PFSK-1 (cell line): ENCODE measurements around the gene RASAL3.

Experiments used
- FOXP2 ChIP-seq: optimal IDR thresholded peaks from 2 replicates; pipeline ENCODE3; 2011; ENCODE audit warnings: borderline replicate concordance, control low read depth, inconsistent platforms; ENCODE audit not compliant: insufficient read depth; ENCODE audit errors: extremely low read length, extremely low read depth
- POLR2AphosphoS5 ChIP-seq: IDR thresholded peaks from 2 replicates; pipeline ENCODE4 v1.6.1; 2012; ENCODE audit warnings: low read depth, mild to moderate bottlenecking, control low read depth, low read length, moderate library complexity
- REST ChIP-seq, 2 experiments: IDR thresholded peaks; 2 replicates each; pipeline versions ENCODE4 v1.6.1 to v1.8.0; 2011 to 2012; ENCODE audit warnings: low read depth in 2 of 2, low read length in 2 of 2, control low read depth in 1 of 2, inconsistent platforms in 1 of 2, mild to moderate bottlenecking in 1 of 2, moderate library complexity in 1 of 2; ENCODE audit not compliant: insufficient read depth in 1 of 2
- SIN3A ChIP-seq: IDR thresholded peaks from 2 replicates; pipeline ENCODE4 v1.6.1; 2012; ENCODE audit warnings: mild to moderate bottlenecking, low read length, moderate library complexity, borderline replicate concordance; ENCODE audit not compliant: insufficient read depth
- TAF1 ChIP-seq: IDR thresholded peaks from 2 replicates; pipeline ENCODE4 v1.6.1; 2012; ENCODE audit warnings: low read length, control low read depth, borderline replicate concordance; ENCODE audit not compliant: insufficient read depth

The RASAL3 gene

GRCh38 chr19:15495151-15495550 is 30.8 kb upstream of the RASAL3 start:
- no peak for TF ChIP-seq FOXP2
- no peak for TF ChIP-seq TAF1
- no peak for TF ChIP-seq POLR2AphosphoS5
- no peak for TF ChIP-seq REST (IDR thresholded peaks at IDR 0.05; ENCODE audit: insufficient read depth in 1 of 2, low read depth in 2 of 2, low read length in 2 of 2)
- no peak for TF ChIP-seq SIN3A

- TF ChIP-seq REST (IDR thresholded peaks at IDR 0.05; ENCODE audit: insufficient read depth in 1 of 2, low read depth in 2 of 2, low read length in 2 of 2): no peak
- TF ChIP-seq POLR2AphosphoS5: no peak
- TF ChIP-seq TAF1: no peak
- no peak for TF ChIP-seq FOXP2
- TF ChIP-seq SIN3A: no peak
Measured at GRCh38 chr19:15488489-15489226, 24.3 kb upstream of the RASAL3 start.

GRCh38 chr19:15487038-15487437 is 22.7 kb upstream of the RASAL3 start:
- TF ChIP-seq FOXP2 (no peak), POLR2AphosphoS5 (no peak), SIN3A (no peak), REST (IDR thresholded peaks at IDR 0.05; ENCODE audit: insufficient read depth in 1 of 2, low read depth in 2 of 2, low read length in 2 of 2) (no peak), TAF1 (no peak)

GRCh38 chr19:15479391-15480345 is 15.3 kb upstream of the RASAL3 start, which contains the start of gene PGLYRP2:
Gene PGLYRP2, minus strand, starts transcription at chr19:15479501. Its CDS starts 130 bp downstream, at chr19:15479371.
- TF ChIP-seq TAF1: no peak
- no peak for TF ChIP-seq POLR2AphosphoS5
- TF ChIP-seq REST (IDR thresholded peaks at IDR 0.05; ENCODE audit: insufficient read depth in 1 of 2, low read depth in 2 of 2, low read length in 2 of 2): no peak
- TF ChIP-seq FOXP2: no peak
- no peak for TF ChIP-seq SIN3A
